Endometrium (tissue), 2 donors: Measurements from ENCODE around the gene NINL.

Experiments
- FAIRE-seq: peaks from 2 replicates; lab custom pipeline; 2012; peaks lifted over from hg19 to GRCh38; lab: Jason Lieb, UNC
- donor health status: control.
- donor health status: control.

The NINL gene

GRCh38 chr20:25499855-25500434 is 85.4 kb downstream of the NINL start:
- FAIRE-seq: no peak

GRCh38 chr20:25499031-25499430 is 86.3 kb downstream of the NINL start:
- FAIRE-seq: no peak

GRCh38 chr20:25498280-25498606 is 87.1 kb downstream of the NINL start:
- no peak for FAIRE-seq

GRCh38 chr20:25497586-25498279 is 87.6 kb downstream of the NINL start:
- FAIRE-seq: no peak

- FAIRE-seq: no peak
Observed at GRCh38 chr20:25496968-25497401, 88.3 kb downstream of the NINL start.

- FAIRE-seq: no peak
Observed at GRCh38 chr20:25496165-25496967, 89.0 kb downstream of the NINL start.

GRCh38 chr20:25495189-25495824 is 90.0 kb downstream of the NINL start:
- FAIRE-seq: no peak

- no peak for FAIRE-seq
Observed at GRCh38 chr20:25494506-25495188, 90.7 kb downstream of the NINL start.

GRCh38 chr20:25493748-25494505 is 91.4 kb downstream of the NINL start:
- no peak for FAIRE-seq

- FAIRE-seq: no peak
Observed at GRCh38 chr20:25493137-25493536, 92.2 kb downstream of the NINL start.

- no peak for FAIRE-seq
Observed at GRCh38 chr20:25491446-25492038, 93.8 kb downstream of the NINL start.

- FAIRE-seq: no peak
Observed at GRCh38 chr20:25490656-25491445, 94.5 kb downstream of the NINL start.

- FAIRE-seq: no peak
Observed at GRCh38 chr20:25489221-25489871, 96.0 kb downstream of the NINL start.

GRCh38 chr20:25487975-25488374 is 97.4 kb downstream of the NINL start:
- FAIRE-seq: no peak

- FAIRE-seq: no peak
Observed at GRCh38 chr20:25487306-25487705, 98.0 kb downstream of the NINL start.

GRCh38 chr20:25486377-25486776 is 99.0 kb downstream of the NINL start:
- FAIRE-seq: no peak

GRCh38 chr20:25485872-25486271 is 99.5 kb downstream of the NINL start:
- no peak for FAIRE-seq

GRCh38 chr20:25484911-25485511 is 100.3 kb downstream of the NINL start:
- FAIRE-seq: no peak

GRCh38 chr20:25484224-25484846 is 101.0 kb downstream of the NINL start:
- no peak for FAIRE-seq
